Natural killer cell (primary cell): ENCODE data around the gene SLC23A2. TPM values are rescaled to one million over a fixed set of nuclear protein-coding genes. Genes with fewer than 3 reads are reported as not detected.

Experiments used
- ATAC-seq, 3 donors: fragments of 150-1000 bp in 2 of 3; fragments of 200-7000 bp in 1 of 3; cut with Tn5 transposase; 1 replicate in 1 of 3; 2 replicates in 2 of 3; pipeline ENCODE4 v1.10.0; 2021; ENCODE audit warnings: mild to moderate bottlenecking in 2 of 3, moderate library complexity in 2 of 3
- DNase-seq, 2 donors: peaks; one replicate each; pipeline versions ENCODE4 v3.0.0 to v3.0.0-alpha.2; 2013 to 2021; ENCODE audit warnings: mixed read lengths in 1 of 2
- H3K27ac ChIP-seq: one replicate; pipeline ENCODE4 v1.5.1; 2013; ENCODE audit warnings: mild to moderate bottlenecking, low read length
- H3K27me3 ChIP-seq: one replicate; pipeline ENCODE4 v1.6.1; 2013; ENCODE audit warnings: low read length; ENCODE audit not compliant: control insufficient read depth, insufficient read depth
- H3K36me3 ChIP-seq: one replicate; pipeline ENCODE4 v1.6.1; 2013; ENCODE audit warnings: low read length; ENCODE audit not compliant: control insufficient read depth, insufficient read depth
- H3K4me1 ChIP-seq: one replicate; pipeline ENCODE4 v1.6.1; 2013; ENCODE audit warnings: low read length; ENCODE audit not compliant: control insufficient read depth, insufficient read depth
- H3K4me3 ChIP-seq: one replicate; pipeline ENCODE4 v1.5.1; 2013; ENCODE audit warnings: low read length
- H3K9me3 ChIP-seq: one replicate; pipeline ENCODE4 v1.6.1; 2013; ENCODE audit warnings: low read length; ENCODE audit not compliant: control insufficient read depth, insufficient read depth
- H3K27ac Mint-ChIP-seq, 2 donors: one replicate each; pipeline ENCODE4 v1.8.0; 2022; ENCODE audit warnings: mild to moderate bottlenecking in 2 of 2, mixed read lengths in 2 of 2, moderate library complexity in 1 of 2
- H3K27me3 Mint-ChIP-seq, 2 donors: one replicate each; pipeline ENCODE4 v1.8.0; 2022; ENCODE audit warnings: low read depth in 2 of 2, mixed read lengths in 2 of 2
- H3K36me3 Mint-ChIP-seq: one replicate; pipeline ENCODE4 v1.8.0; 2022; ENCODE audit warnings: mixed read lengths
- H3K4me1 Mint-ChIP-seq, 2 donors: one replicate each; pipeline ENCODE4 v1.8.0; 2022; ENCODE audit warnings: mixed read lengths in 2 of 2
- H3K4me3 Mint-ChIP-seq: one replicate; pipeline ENCODE4 v1.8.0; 2022; ENCODE audit warnings: mild to moderate bottlenecking, moderate library complexity, mixed read lengths
- H3K9me3 Mint-ChIP-seq, 2 donors: one replicate each; pipeline ENCODE4 v1.8.0; 2022; ENCODE audit warnings: mixed read lengths in 2 of 2
- CTCF ChIP-seq: fragments of 200-600 bp; IDR thresholded peaks from one replicate; pipeline ENCODE4 v1.8.0; 2022; ENCODE audit warnings: antibody characterized with exemption
- WGBS: methylation state at CpG from one replicate; pipeline ENCODE4 v1.1.7; 2013; ENCODE audit warnings: missing lambda C conversion rate; ENCODE audit not compliant: insufficient coverage; 5-methylcytosine and 5-hydroxymethylcytosine counted together
- intact Hi-C: fragments of 100-400 bp; cut with micrococcal nuclease; formaldehyde crosslinking; loops from one replicate; pipeline ENCODE4 v1.14.2; 2022
- total RNA-seq, 4 donors: library from RNA; stranded (reverse); fragments of 120-200 nt in 1 of 4; gene quantifications; one replicate each; pipeline versions ENCODE4 v1.2.3 to v1.2.4, GENCODE V29; 2013 to 2022

Gene SLC23A2
- total RNA-seq, 3 donors from 2014 or later (not counting 1 experiment from before 2014, with no cell fraction given), result 21.8 to 31.5 (median 26.0) TPM

- H3K4me3 Mint-ChIP-seq, result no peak overlapping the region
- Histone ChIP-seq H3K4me1 (no peaks in the 10 kb centered on the region), H3K27ac (no peak overlapping the region), H3K27me3 (no peaks in the 10 kb centered on the region), H3K9me3 (no peaks in the 10 kb centered on the region), H3K4me3 (no peak overlapping the region), H3K36me3 (peaks cover 10% of the 10 kb centered on the region)
- 83% methylated on average over 3 of the region's 5 CpGs for WGBS
- H3K36me3 Mint-ChIP-seq, result no peaks in the 10 kb centered on the region
- no peak for TF ChIP-seq CTCF
- no peaks in the 10 kb centered on the region for H3K9me3 Mint-ChIP-seq
- no peaks in the 10 kb centered on the region for H3K27me3 Mint-ChIP-seq
- intact Hi-C loops, result no loop called here
- ATAC-seq (no peak), DNase-seq (no peak)
- no peak overlapping the region for H3K27ac Mint-ChIP-seq
- peaks cover 16 to 26% of the 10 kb centered on the region in 2 donors for H3K4me1 Mint-ChIP-seq
These were observed 71.5 kb downstream of the SLC23A2 start for GRCh38 chr20:4929686-4930397.

GRCh38 chr20:4926531-4927156 lies 74.7 kb downstream of the SLC23A2 start:
- Mint-ChIP-seq H3K4me1 (peaks cover 23 to 28% of the 10 kb centered on the region in 2 donors), H3K9me3 (no peaks in the 10 kb centered on the region), H3K27me3 (no peaks in the 10 kb centered on the region), H3K36me3 (no peaks in the 10 kb centered on the region), H3K27ac (no peak overlapping the region), H3K4me3 (no peak overlapping the region)
- H3K4me3 ChIP-seq, result no peak overlapping the region
- WGBS, result 90% methylated on average over 5 of the region's 6 CpGs
- no peaks in the 10 kb centered on the region for H3K9me3 ChIP-seq
- intact Hi-C loops, result no loop called here
- no peaks in the 10 kb centered on the region for H3K4me1 ChIP-seq
- no peak for DNase-seq
- peaks cover 3% of the 10 kb centered on the region for H3K36me3 ChIP-seq
- no peak for TF ChIP-seq CTCF
- no peak overlapping the region for H3K27ac ChIP-seq
- H3K27me3 ChIP-seq, result no peaks in the 10 kb centered on the region
- no peak for ATAC-seq

- Mint-ChIP-seq H3K27ac (no peak overlapping the region), H3K4me3 (no peak overlapping the region), H3K9me3 (no peaks in the 10 kb centered on the region), H3K27me3 (no peaks in the 10 kb centered on the region), H3K36me3 (no peaks in the 10 kb centered on the region), H3K4me1 (peaks cover 24 to 29% of the 10 kb centered on the region in 2 donors)
- Histone ChIP-seq H3K9me3 (no peaks in the 10 kb centered on the region), H3K4me1 (no peaks in the 10 kb centered on the region), H3K4me3 (no peak overlapping the region), H3K36me3 (peaks cover 2% of the 10 kb centered on the region), H3K27ac (no peak overlapping the region), H3K27me3 (no peaks in the 10 kb centered on the region)
- 75% methylated on average over 15 of the region's 15 CpGs for WGBS
- ATAC-seq (no peak), DNase-seq (no peak)
- TF ChIP-seq CTCF, result no peak
- intact Hi-C loops, result no loop called here
These were observed 75.3 kb downstream of the SLC23A2 start for GRCh38 chr20:4925842-4926530.
